ENCODE measurements around the gene MIER3. TPM values are rescaled to one million over a fixed set of nuclear protein-coding genes. Genes with fewer than 3 reads are reported as not detected.
A peak's percentile ranks its signal among the peaks of the same experiment; 100 is the strongest.
"Not testable (repeated sequence)": the region's sequence is repeated elsewhere in the genome, so short reads cannot be mapped to it uniquely, and the experiment has no call there.

The MIER3 gene, protein sequence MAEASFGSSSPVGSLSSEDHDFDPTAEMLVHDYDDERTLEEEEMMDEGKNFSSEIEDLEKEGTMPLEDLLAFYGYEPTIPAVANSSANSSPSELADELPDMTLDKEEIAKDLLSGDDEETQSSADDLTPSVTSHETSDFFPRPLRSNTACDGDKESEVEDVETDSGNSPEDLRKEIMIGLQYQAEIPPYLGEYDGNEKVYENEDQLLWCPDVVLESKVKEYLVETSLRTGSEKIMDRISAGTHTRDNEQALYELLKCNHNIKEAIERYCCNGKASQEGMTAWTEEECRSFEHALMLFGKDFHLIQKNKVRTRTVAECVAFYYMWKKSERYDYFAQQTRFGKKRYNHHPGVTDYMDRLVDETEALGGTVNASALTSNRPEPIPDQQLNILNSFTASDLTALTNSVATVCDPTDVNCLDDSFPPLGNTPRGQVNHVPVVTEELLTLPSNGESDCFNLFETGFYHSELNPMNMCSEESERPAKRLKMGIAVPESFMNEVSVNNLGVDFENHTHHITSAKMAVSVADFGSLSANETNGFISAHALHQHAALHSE
- 43.8 TPM for polyA plus RNA-seq (ENCODE audit: insufficient read length)
- long read RNA-seq, donor 1, result 0 reads
- long read RNA-seq, donor 2, result 0 reads
- long read RNA-seq, donor 3, result 0 reads
- long read RNA-seq, donor 4, result 0 reads
- long read RNA-seq, donor 5, result 0 reads
- long read RNA-seq, donor 6, result 0 reads
- long read RNA-seq, donor 7, result 0 reads
- long read RNA-seq, donor 8, partial matches to known transcripts, result 0 of 1 reads
- long read RNA-seq, donor 8, other reads (novel, unspliced or antisense), result 0 of 1 reads

DNA sequence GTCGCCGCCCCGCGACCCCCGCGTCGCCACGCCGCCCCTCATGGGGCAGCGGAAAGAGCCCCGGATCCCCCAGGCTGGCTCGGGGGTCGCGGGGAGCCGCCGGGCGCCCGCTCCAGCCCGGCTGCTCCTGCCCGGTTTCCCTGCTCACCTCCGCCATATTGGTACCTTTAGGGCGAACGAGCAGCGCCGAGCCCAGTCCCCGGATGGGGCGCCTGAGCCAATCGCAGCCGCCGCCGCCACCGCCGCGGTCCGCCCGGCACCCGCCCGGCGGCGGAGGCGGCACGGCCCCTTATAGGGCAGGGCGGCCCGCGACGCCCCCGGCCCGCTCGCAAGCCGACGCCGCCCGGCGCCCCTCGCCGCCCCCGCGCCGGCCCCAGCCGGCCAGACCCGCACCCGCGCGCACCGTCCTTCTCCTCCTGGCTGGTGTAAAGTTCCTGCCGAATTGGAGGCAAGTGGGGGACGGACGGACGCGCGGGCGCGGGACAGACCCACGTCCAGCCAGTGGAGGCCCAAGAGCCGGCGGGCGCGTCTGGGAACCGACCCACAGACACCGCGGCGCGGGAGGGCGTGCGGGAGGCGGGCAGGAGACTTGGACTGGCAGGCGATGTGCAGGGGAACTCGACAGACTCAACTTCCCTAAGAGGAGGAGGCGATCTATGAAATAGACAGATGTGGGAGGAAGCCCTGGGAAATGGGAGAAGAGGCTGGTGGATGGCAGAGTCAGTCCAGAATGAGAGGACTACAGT, at the start of gene MIER3:
MIER3 (minus strand) TSS at position 178 of the 746 bp plus-strand sequence; CDS start at position 157, 21 bp downstream.
- DNase-seq, result peak; percentile 71

- no peak for DNase-seq
Measured at GRCh38 chr5:56995596-56995995, 43.7 kb upstream of the MIER3 start.

GRCh38 chr5:56993241-56993640, 41.3 kb upstream of the MIER3 start:
- DNase-seq, result no peak

DNA sequence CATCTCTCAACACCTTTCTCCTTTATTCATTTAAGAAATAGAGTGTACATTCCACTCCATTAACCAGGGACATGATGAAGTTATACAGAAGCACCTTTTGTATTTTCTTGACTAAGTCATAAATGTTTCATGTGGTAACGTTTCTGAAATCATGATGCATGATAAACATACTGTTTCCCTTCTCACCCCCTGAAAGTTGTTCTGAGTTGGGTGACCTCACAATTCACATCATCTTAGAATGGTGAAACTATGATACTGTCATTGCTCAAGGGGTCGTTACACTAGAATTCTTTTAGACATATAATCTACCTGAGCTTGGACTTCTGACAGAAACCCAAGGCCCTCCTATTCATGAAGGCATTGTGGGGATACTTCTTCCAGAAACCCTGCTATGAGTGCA, 37.8 kb upstream of the MIER3 start:
- no peak for DNase-seq

- no peak for DNase-seq
Measured at GRCh38 chr5:56988490-56988889, 36.6 kb upstream of the MIER3 start.

DNA sequence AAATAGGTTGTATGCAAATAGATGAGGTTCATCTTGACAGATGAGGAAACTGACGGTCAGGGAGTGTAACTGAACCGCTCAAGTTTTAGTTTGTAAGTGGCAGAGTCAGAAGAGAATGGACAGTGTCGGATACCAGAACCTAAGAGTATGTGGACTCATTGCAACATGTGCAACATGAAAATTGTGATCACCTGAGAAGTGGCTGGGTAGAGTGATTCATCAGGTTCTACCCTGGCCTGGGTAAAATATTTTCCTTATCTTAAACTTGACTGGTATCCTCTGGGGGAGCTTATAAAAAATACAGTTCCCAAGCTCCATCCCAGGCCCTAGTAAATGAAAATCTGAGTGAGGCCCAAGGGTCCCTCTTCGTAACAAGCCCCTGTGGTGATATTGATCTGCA, 35.2 kb upstream of the MIER3 start:
- no peak for DNase-seq

- DNase-seq, result no peak
Measured at GRCh38 chr5:56986626-56986947, 34.7 kb upstream of the MIER3 start.

GRCh38 chr5:56985936-56986625, 34.2 kb upstream of the MIER3 start:
- no peak for DNase-seq

DNA sequence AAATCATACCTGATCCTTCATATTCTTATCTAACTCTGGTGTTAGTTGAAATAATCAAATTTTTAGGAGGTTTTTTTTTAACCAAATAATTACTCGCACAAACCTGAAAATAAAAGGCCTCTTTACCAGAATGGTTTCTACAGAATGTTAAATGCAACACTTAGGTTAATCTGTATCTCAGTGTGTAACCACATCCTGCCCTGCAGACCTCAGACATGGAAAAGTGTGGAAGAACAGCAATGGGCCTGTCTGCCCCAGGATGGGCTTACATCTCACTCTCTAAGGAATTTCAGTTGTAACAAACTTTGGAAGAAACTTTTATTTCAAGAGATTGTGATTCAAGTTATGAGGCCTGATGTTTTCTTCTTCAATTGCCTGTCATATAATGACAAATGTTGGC, 32.5 kb upstream of the MIER3 start:
- DNase-seq, result no peak

- DNase-seq, result no peak
Measured at GRCh38 chr5:56983593-56984361, 31.9 kb upstream of the MIER3 start.

- no peak for DNase-seq
Measured at GRCh38 chr5:56981548-56982315, 29.8 kb upstream of the MIER3 start.

DNA sequence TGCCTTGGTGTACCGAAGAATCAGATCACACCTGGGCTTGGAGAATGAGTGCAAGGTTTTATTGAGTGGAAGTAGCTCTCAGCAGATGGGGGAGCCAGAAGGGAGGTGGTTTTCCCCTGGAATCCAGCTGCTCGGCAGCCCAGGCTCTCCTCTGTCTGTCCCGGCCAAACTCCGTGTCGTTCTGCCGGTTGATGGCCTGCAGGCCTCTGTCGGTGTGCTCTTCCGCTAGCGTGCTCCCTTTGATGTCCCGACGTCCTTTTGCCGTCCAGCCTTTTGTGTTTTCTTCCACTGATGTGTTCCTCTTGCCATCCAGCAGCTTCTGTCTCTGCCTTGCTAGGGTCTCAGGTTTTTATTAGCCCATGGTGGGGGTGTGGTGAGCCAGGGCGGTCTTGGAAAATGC, 28.0 kb upstream of the MIER3 start:
- no peak for DNase-seq

DNA sequence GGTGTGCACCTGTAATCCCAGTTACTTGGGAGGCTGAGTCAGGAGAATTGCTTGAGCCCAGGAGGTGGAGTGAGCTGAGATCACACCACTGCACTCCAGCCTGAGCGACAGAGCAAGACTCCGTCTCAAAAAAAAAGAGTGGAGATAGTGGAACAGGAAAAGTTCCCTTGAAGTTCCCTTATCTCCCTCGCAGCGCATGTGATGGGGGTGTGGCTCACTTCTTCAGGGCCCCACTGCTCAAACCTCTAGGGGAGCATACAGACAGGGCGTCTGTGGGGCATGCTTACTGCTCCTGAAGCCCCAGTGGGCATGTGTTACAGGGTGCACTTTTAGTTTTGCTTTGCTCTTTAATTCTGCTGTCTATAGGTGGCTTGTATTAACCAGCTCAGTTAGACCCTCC, 27.6 kb upstream of the MIER3 start:
- not testable (repeated sequence) for DNase-seq

DNA sequence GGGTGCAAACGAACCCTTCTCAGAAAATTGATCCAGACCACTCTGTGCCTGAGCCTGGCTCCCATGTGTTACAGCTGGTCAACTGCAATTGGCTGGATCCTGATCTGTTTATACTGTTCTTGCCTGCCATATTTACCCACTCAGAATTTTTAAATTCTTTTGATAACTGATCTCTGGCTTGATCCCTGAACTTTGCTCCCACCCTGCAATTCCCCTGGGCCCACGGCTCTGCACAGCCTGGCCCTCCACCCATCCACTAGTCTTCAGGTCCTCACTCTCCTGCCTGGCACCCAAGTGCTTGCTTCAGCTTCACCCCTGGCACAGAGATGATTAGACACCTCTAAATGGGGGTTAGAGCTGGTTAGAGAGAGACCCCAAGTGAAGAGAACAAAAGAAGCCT, 25.9 kb upstream of the MIER3 start:
- DNase-seq, result no peak

DNA sequence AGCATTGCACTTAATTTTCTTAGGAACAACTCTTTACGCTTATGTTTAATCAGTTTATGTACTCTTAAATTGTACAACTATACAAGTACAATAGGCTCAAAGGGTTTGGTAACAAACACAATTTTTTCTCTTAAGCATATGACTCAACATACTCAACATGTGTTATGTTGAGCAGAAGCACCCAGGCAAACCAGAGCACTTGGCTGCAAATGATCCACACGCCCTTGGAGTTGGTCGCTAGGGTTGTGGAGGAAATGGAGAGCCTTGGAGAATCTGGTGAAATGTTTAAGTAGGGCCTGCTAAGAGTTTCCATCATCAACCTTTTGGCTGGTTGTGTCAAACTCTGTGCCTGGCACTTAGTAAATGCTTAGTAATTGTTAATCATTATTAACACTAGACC, 25.1 kb upstream of the MIER3 start:
- DNase-seq, result no peak

DNA sequence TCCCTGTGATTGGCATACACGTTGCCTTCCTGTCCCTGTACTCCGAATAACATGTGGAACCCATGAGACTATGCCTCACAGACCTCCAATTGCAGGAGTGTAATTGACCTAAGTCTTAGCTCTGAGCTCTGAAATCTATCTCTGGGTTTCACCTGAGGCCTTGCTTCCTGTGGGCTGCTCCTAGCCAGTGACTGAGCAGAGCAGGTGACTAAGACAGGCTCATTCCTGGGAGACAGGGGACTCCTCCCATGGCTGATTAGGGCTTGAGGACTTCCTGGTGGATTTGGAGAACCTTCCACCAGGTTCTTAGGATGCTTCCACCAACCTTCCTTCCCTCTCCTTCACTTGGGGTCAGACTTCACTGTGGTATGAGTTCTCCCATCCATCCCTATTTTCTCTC, 22.3 kb upstream of the MIER3 start:
- DNase-seq, result no peak

DNA sequence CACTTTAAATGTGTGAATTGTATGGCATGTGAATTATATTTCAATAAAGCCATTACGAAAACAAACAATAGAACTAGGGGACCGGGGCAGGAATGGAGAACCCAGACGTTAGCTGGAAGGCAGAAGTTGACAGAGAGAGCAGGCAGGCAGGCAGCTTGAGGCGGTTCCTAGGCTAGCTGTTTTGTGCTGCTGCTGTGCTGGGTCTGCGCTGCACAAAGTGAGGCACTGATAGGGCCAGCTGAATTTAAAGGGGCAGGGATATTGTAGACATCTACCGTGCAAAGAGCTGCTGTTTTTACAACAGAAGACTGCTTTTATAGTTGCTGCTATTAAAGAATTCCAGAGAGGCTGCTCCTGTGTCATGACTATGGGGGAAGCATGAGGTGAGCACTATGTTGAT, 21.6 kb upstream of the MIER3 start:
- DNase-seq, result no peak

DNA sequence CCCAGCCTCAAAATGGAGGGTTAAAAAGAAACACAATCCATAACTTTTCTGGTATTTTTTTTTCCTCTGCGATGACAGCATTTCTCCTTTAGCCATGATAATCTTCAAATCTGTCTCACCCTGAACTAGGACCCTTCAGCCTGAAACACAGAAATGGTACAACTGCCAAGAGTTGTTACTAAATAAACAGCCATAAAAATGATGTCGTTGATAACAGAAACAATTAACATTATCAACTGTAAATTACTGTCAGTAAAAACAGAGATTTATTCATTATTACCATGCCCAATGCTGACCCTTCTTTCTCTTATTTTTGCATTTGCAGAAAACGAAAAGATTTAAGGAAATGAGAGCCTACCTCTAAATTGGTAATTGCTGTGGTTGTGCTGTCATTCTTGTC, 19.4 kb upstream of the MIER3 start:
- no peak for DNase-seq

GRCh38 chr5:56964173-56964572, 12.2 kb upstream of the MIER3 start:
- DNase-seq, result no peak

DNA sequence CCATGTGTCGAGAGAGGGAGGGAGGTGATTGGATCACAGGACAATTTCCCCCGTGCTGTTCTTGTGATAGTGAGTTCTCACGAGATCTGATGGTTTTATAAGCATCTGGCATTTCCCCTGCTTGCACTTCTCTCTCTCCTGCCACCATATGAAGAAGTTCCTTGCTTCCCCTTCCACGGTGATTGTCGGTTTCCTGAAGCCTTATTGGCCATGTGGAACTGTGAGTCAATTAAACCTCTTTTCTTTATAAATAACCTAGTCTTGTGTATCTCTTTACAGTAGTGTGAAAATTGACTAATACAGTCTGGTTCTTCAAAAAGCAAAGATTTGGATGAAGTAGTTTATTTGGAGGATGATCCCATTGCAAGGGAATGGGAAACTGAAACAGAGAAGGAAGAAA, 11.3 kb upstream of the MIER3 start:
- DNase-seq, result no peak

- no peak for DNase-seq
Measured at GRCh38 chr5:56962286-56962685, 10.4 kb upstream of the MIER3 start.
